Measurements from ENCODE around the gene POGZ.

GRCh38 chr1:151406176-151406575, 53.1 kb downstream of the POGZ start:
- TF ChIP-seq CTCF (conservative IDR thresholded peaks at IDR 0.05; ENCODE audit: low read depth, low read length) (no peak), EZH2 (IDR thresholded peaks at IDR 0.05; ENCODE audit: borderline replicate concordance, low read depth, low read length, poor library complexity, severe bottlenecking) (no peak)
